GM12878 (cell line): ENCODE measurements around the gene ADD1. TPM values are rescaled to one million over a fixed set of nuclear protein-coding genes. Genes with fewer than 3 reads are reported as not detected.

Experiments used
- ATAC-seq: fragments of 200-7000 bp; cut with Tn5 transposase; 3 replicates; pipeline ENCODE4 v1.9.1; 2020; ENCODE audit warnings: mild to moderate bottlenecking, moderate library complexity
- BruUV-seq: library from RNA; stranded (reverse); fragments of 400-500 nt; replicated peaks from 2 replicates; lab custom pipeline; 2021; lab: Mats Ljungman, UMichigan
- CTCF ChIA-PET: fragments of 300-600 bp; sonication (Branson Sonifier 250); formaldehyde crosslinking; extraction: SDS; loops from one replicate; lab custom pipeline; 2021; ENCODE audit warnings: inconsistent platforms; lab: Yijun Ruan, JAX
- POLR2A ChIA-PET: fragments of 350-600 bp; formaldehyde crosslinking; extraction: SDS; loops from one replicate; lab custom pipeline; 2021; ENCODE audit warnings: inconsistent platforms; lab: Charles Lee
- RAD21 ChIA-PET: fragments of 300-600 bp; sonication (Branson Sonifier 250); formaldehyde crosslinking; loops from one replicate; lab custom pipeline; 2023; ENCODE audit warnings: antibody characterized with exemption; ENCODE audit not compliant: unreplicated experiment; lab: Charles Lee
- SMC1A ChIA-PET: fragments of 300-600 bp; sonication (Branson Sonifier 250); formaldehyde crosslinking; loops from one replicate; lab custom pipeline; 2023; ENCODE audit not compliant: unreplicated experiment, uncharacterized antibody; lab: Charles Lee
- DNase-seq: peaks from one replicate; pipeline ENCODE4 v3.0.0-alpha.2; 2011; ENCODE audit warnings: low read depth, low spot score
- FAIRE-seq: peaks from 3 replicates; lab custom pipeline; 2011; peaks lifted over from hg19 to GRCh38; lab: Jason Lieb, UNC
- H2AFZ ChIP-seq: 2 replicates; pipeline ENCODE4 v1.6.0; 2011; ENCODE audit warnings: low read depth, low read length, control low read depth; ENCODE audit not compliant: control insufficient read depth
- H3K27ac ChIP-seq: 2 replicates; pipeline ENCODE4 v1.5.1; 2011; ENCODE audit warnings: control low read depth; ENCODE audit not compliant: control insufficient read depth, insufficient read depth
- H3K27me3 ChIP-seq, 2 experiments: replicated peaks in 1 of 2; 2 replicates each; pipeline versions ENCODE4 v1.6.0 to v1.6.1; 2011; ENCODE audit warnings: low read length in 1 of 2; ENCODE audit not compliant: control insufficient read depth in 2 of 2, insufficient read depth in 2 of 2
- H3K36me3 ChIP-seq, 2 experiments: 2 replicates each; pipeline ENCODE4 v1.5.1; 2011; ENCODE audit warnings: low read length in 1 of 2; ENCODE audit not compliant: control insufficient read depth in 2 of 2, insufficient read depth in 2 of 2
- H3K4me1 ChIP-seq: 2 replicates; pipeline ENCODE4 v1.6.1; 2011; ENCODE audit warnings: mild to moderate bottlenecking, low read length, moderate library complexity, mixed read lengths; ENCODE audit not compliant: control insufficient read depth, insufficient read depth
- H3K4me2 ChIP-seq: 2 replicates; pipeline ENCODE4 v1.6.0; 2011; ENCODE audit warnings: control low read depth; ENCODE audit not compliant: control insufficient read depth, insufficient read depth
- H3K4me3 ChIP-seq: fragments of 200-600 bp; sonication (generic); 2 replicates; pipeline ENCODE4 v1.5.1; 2016
- H3K79me2 ChIP-seq: 2 replicates; pipeline ENCODE4 v1.6.0; 2011; ENCODE audit warnings: low read length; ENCODE audit not compliant: control insufficient read depth, insufficient read depth
- H3K9ac ChIP-seq: 2 replicates; pipeline ENCODE4 v1.8.0; 2011; ENCODE audit warnings: low read length, control low read depth, mixed read lengths; ENCODE audit not compliant: control insufficient read depth, insufficient read depth
- H3K9me3 ChIP-seq: replicated peaks from 3 replicates; pipeline ENCODE4 v1.5.1; 2011; ENCODE audit warnings: mild to moderate bottlenecking, low read length; ENCODE audit not compliant: control insufficient read depth, insufficient read depth
- H4K20me1 ChIP-seq: 2 replicates; pipeline ENCODE4 v1.6.0; 2011; ENCODE audit not compliant: control insufficient read depth, insufficient read depth
- ASH2L ChIP-seq: fragments of 300-600, 200-600 bp; sonication (generic); IDR thresholded peaks from 2 replicates; pipeline ENCODE4 v1.6.1; 2017; ENCODE audit warnings: low read depth, mild to moderate bottlenecking, borderline replicate concordance
- DPF2 ChIP-seq: fragments of 450-650 bp; IDR thresholded peaks from 2 replicates; pipeline ENCODE4 v1.6.1; 2017; ENCODE audit warnings: mild to moderate bottlenecking
- HCFC1 ChIP-seq: fragments of 150-350 bp; IDR thresholded peaks from 2 replicates; pipeline ENCODE4 v1.6.1; 2014; ENCODE audit warnings: low read length
- IRF3 ChIP-seq: fragments of 450-650 bp; IDR thresholded peaks from 2 replicates; pipeline ENCODE4 v1.6.1; 2014; ENCODE audit warnings: mild to moderate bottlenecking
- MLLT1 ChIP-seq: fragments of 450-650 bp; IDR thresholded peaks from 2 replicates; pipeline ENCODE4 v1.6.1; 2016; ENCODE audit warnings: mild to moderate bottlenecking
- POU2F2 ChIP-seq: IDR thresholded peaks from 3 replicates; pipeline ENCODE4 v1.6.1; 2011; ENCODE audit warnings: low read depth, mild to moderate bottlenecking, low read length, borderline replicate concordance
- RFX5 ChIP-seq: IDR thresholded peaks from 2 replicates; pipeline ENCODE4 v1.6.1; 2011; ENCODE audit warnings: low read depth, low read length, improper control_type of control experiment
- USF2 ChIP-seq: IDR thresholded peaks from 2 replicates; pipeline ENCODE4 v1.6.1; 2011; ENCODE audit warnings: low read depth, low read length, improper control_type of control experiment, borderline replicate concordance
- ZNF687 ChIP-seq: fragments of 450-650 bp; IDR thresholded peaks from 2 replicates; pipeline ENCODE4 v1.6.1; 2017; ENCODE audit warnings: mild to moderate bottlenecking, moderate library complexity
- WGBS: methylation state at CpG from one replicate; pipeline ENCODE4 v1.1.6; 2016; ENCODE audit warnings: low lambda C conversion rate; ENCODE audit not compliant: insufficient replicate concordance, insufficient coverage; ENCODE audit errors: missing lambda C conversion rate; 5-methylcytosine and 5-hydroxymethylcytosine counted together
- in situ Hi-C: fragments of 300-500 bp; cut with MboI; formaldehyde crosslinking; loops from 9 replicates; pipeline ENCODE4 v1.14.3; 2018; ENCODE audit warnings: mixed read lengths
- intact Hi-C: fragments of 100-400 bp; cut with micrococcal nuclease; formaldehyde crosslinking; loops from one replicate; pipeline ENCODE4 v1.14.2; 2022; ENCODE audit not compliant: unreplicated experiment
- polyA plus RNA-seq, 11 experiments: library from polyadenylated mRNA; depleted of rRNA in 4 of 11; unstranded in 6 of 11; stranded (reverse) in 5 of 11; fragments of >200 nt; fragmentation: Nextera tagmentation in 4 of 11; fragmentation: Illumina TruSeq in 1 of 11; extraction: Ambion mirVana in 4 of 11; extraction: Trizol in 1 of 11; gene quantifications; 1 replicate in 1 of 11; 2 replicates in 10 of 11; pipeline versions ENCODE4 v1.2.1 to v1.2.3, GENCODE V29; 2011 to 2016; ENCODE audit warnings: inconsistent platforms in 2 of 11, missing spikeins in 2 of 11, low read depth in 1 of 11
- total RNA-seq, 4 experiments: library from RNA; depleted of rRNA in 3 of 4; stranded (reverse); fragments of >200 nt in 3 of 4; fragmentation: Illumina TruSeq in 1 of 4; extraction: Trizol in 1 of 4; gene quantifications; 2 replicates each; pipeline versions ENCODE4 v1.2.1 to v1.2.3, GENCODE V29; 2013 to 2021

The ADD1 gene
- total and polyA plus RNA-seq, 10 of the 15 experiments (the other 5 are each of a cell fraction or from before 2014, with no cell fraction given), result 21.6 to 182 (median 105) TPM

- TF ChIP-seq USF2 (no peak), DPF2 (peak; percentile 81), HCFC1 (no peak), IRF3 (no peak)
- TF ChIP-seq, all 136 proteins: peak for 29
Observed at GRCh38 chr4:2798399-2799223, 45.0 kb upstream of the ADD1 start (continued).

GRCh38 chr4:2799224-2799911 is 44.3 kb upstream of the ADD1 start:
- DNase-seq (no peak), FAIRE-seq (peak; percentile 13), ATAC-seq (no peak)
- no peaks in the 10 kb centered on the region for H3K27me3 ChIP-seq
- POLR2A ChIA-PET, result interaction anchor here (0.5 to 6.7 kb wide), 9 partner anchors 12 to 157 kb away, joined by 3 to 57 read pairs (median 5); partner anchors contain the start of gene TNIP2
- H4K20me1 ChIP-seq, result no peaks in the 10 kb centered on the region
- intact Hi-C loops, result no loop called here
- no peaks in the 10 kb centered on the region; a peak in 1 of 4 replicates for H3K36me3 ChIP-seq
- H2AFZ ChIP-seq, result no peak overlapping the region
- in situ Hi-C loops, result no loop called here
- RAD21 ChIA-PET, result interaction anchor here (1.0 to 5.4 kb wide), 4 partner anchors 13 to 62 kb away, joined by 3 to 43 read pairs (median 5); no protein-coding TSS in a partner anchor
- SMC1A ChIA-PET, result interaction anchor here (0.7 to 6.2 kb wide), 9 partner anchors 12 to 155 kb away, joined by 3 to 49 read pairs (median 4); no protein-coding TSS in a partner anchor
- no peaks in the 10 kb centered on the region for H3K9me3 ChIP-seq
- peak overlapping the region; percentile 57 for H3K27ac ChIP-seq
- CTCF ChIA-PET, result interaction anchor here (1.7 to 4.5 kb wide), 3 partner anchors 12 to 40 kb away, joined by 3 to 17 read pairs (median 8); no protein-coding TSS in a partner anchor
- peaks cover 53% of the 10 kb centered on the region for H3K4me1 ChIP-seq
- peaks cover 39% of the 10 kb centered on the region for H3K79me2 ChIP-seq
- H3K9ac ChIP-seq, result peak overlapping the region; percentile 44
- peak overlapping the region; percentile 60 for H3K4me2 ChIP-seq
- BruUV-seq, result TSS peak; percentile 56
- WGBS, result 22% methylated on average over 14 of the region's 14 CpGs
- H3K4me3 ChIP-seq, result peak overlapping the region; percentile 77
- TF ChIP-seq RFX5 (no peak), ASH2L (no peak), ZNF687 (no peak), POU2F2 (no peak), MLLT1 (no peak)
